ENCODE data around the gene CCDC85C. TPM values are rescaled to one million over a fixed set of nuclear protein-coding genes. Genes with fewer than 3 reads are reported as not detected.

Gene CCDC85C
- total RNA-seq, 1 experiment from 2014 or later: 33.2 TPM

GRCh38 chr14:99596071-99596627 is 7.9 kb downstream of the CCDC85C start:
- Histone ChIP-seq H3K9me3 (ENCODE audit: control insufficient read depth, low read depth, low read length) (no peaks in the 10 kb centered on the region), H2AFZ (ENCODE audit: low read length) (no peak overlapping the region), H3K4me2 (ENCODE audit: insufficient read depth, insufficient read length, low read length) (no peak overlapping the region), H3K56ac (ENCODE audit: insufficient read length, low read depth, low read length) (no peak overlapping the region), H3K18ac (ENCODE audit: insufficient read length, low read depth, low read length) (no peak overlapping the region), H3K27ac (ENCODE audit: insufficient read length, low read depth, low read length) (no peak overlapping the region), H2BK120ac (ENCODE audit: low read depth, low read length, poor library complexity, severe bottlenecking) (no peak overlapping the region), H3K27me3 (ENCODE audit: insufficient read depth, low read length) (no peaks in the 10 kb centered on the region), H2AK5ac (ENCODE audit: insufficient read length, low read length) (no peak overlapping the region), H3T11ph (ENCODE audit: low read length) (no peak overlapping the region), H4K5ac (ENCODE audit: insufficient read length, low read depth, low read length) (no peak overlapping the region), H3K9ac (ENCODE audit: extremely low read depth, insufficient read length, low read length) (no peak overlapping the region), H3K23ac (ENCODE audit: insufficient read length, low read depth, low read length) (no peak overlapping the region), H2BK20ac (ENCODE audit: low read depth, low read length, poor library complexity, severe bottlenecking) (no peak overlapping the region), H3K23me2 (ENCODE audit: insufficient read length, low read depth, low read length, poor library complexity, severe bottlenecking) (no peaks in the 10 kb centered on the region), H3K14ac (ENCODE audit: insufficient read depth, low read length) (no peak overlapping the region), H2BK5ac (ENCODE audit: insufficient read length, low read length) (no peak overlapping the region), H3K4me1 (ENCODE audit: insufficient read depth, low read length) (peaks cover 2% of the 10 kb centered on the region; the same call in 1 of the 2 replicates), H2BK12ac (ENCODE audit: insufficient read length, low read depth, low read length) (no peak overlapping the region), H4K8ac (replicated peaks; ENCODE audit: insufficient read length, low read depth, low read length) (no peak overlapping the region), H4K91ac (ENCODE audit: insufficient read length, low read depth, low read length) (no peak overlapping the region), H3K79me1 (ENCODE audit: insufficient read depth, low read depth, low read length, poor library complexity, severe bottlenecking) (peaks cover 3% of the 10 kb centered on the region), H4K20me1 (ENCODE audit: control insufficient read depth, insufficient read depth, insufficient read length) (no peaks in the 10 kb centered on the region), H3K79me2 (ENCODE audit: insufficient read depth, low read length) (peaks cover 8% of the 10 kb centered on the region; the same call in 1 of the 2 replicates), H3K4ac (ENCODE audit: low read depth, low read length) (no peak overlapping the region), H2BK15ac (ENCODE audit: low read depth, low read length) (no peak overlapping the region)
- H3K27me3 Mint-ChIP-seq (ENCODE audit: low read depth): peaks cover under 1% of the 10 kb centered on the region
- H3K4me3 Mint-ChIP-seq: no peak overlapping the region
- WGBS (ENCODE audit: extremely low coverage, insufficient read length, low lambda C conversion rate): no CpG with 5 or more reads among the region's 10 CpGs
- H3K4me1 Mint-ChIP-seq: peaks cover 26 to 69% of the 10 kb centered on the region in 2 experiments
- DNase-seq: no peak
- no peaks in the 10 kb centered on the region; a peak in 2 of 7 replicates for H3K36me3 Mint-ChIP-seq (ENCODE audit: insufficient read depth in 1 of 3, low read depth in 3 of 3)
- no peaks in the 10 kb centered on the region for H3K9me3 Mint-ChIP-seq
- no peak for TF ChIP-seq CTCF (conservative IDR thresholded peaks at IDR 0.05)
- peak overlapping the region in 1 of 3 experiments; percentile 31; a peak in 2 of 7 replicates for H3K27ac Mint-ChIP-seq
